ENCODE results near the gene RIOK3.
A peak's percentile ranks its signal among the peaks of the same experiment; 100 is the strongest.

The RIOK3 gene, protein sequence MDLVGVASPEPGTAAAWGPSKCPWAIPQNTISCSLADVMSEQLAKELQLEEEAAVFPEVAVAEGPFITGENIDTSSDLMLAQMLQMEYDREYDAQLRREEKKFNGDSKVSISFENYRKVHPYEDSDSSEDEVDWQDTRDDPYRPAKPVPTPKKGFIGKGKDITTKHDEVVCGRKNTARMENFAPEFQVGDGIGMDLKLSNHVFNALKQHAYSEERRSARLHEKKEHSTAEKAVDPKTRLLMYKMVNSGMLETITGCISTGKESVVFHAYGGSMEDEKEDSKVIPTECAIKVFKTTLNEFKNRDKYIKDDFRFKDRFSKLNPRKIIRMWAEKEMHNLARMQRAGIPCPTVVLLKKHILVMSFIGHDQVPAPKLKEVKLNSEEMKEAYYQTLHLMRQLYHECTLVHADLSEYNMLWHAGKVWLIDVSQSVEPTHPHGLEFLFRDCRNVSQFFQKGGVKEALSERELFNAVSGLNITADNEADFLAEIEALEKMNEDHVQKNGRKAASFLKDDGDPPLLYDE

DNA sequence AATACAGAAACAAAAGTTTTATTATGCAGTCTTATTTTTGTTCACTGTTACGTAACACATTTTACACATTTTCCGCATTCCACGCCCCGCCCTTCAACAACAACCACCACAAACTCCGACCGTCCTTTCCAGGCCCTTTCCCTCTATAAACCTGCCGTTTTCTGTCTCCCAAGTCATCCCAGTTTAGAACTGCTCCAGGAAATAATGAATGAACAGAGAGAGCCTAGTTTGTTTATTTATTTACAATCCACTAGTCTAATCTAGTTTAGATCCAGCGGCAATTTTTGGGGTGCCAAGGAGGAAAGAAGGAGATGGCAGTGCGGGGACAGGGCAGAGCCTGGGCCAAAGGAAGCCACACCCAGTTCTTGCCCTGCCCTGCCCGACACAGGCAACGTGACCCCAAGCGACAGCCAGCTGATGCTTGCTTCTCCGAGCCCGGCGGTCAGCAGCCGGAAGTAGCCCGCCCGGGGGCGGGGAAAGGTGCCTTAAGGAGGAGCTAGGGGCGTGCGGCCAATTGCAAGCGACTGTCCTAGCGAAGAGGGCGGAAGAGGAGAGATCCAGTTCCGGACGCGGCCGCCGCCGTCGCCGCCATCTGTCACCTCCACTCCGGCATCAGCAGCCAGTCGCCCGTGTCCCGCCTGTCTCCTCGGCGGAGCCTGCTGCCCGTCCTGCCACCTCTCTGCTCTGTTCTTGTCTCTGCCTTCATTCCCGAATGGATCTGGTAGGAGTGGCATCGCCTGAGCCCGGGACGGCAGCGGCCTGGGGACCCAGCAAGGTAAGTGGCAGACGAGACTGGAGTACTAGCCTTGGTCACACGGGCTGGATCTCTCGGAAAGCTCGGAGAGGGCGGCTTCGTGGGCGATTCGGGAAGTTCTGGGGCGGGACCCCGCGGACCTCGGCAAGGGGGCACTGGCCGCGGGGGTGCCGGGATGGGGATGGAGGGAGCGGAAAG is at the start of gene RIOK3:
Gene RIOK3, plus strand, starts transcription at position 560 of the 952 bp plus-strand sequence. Its CDS starts 153 bp downstream, at position 713.
- peak within 1 kb of the TSS; percentile 93 for H3K4me3 ChIP-seq (replicated peaks; ENCODE audit: low read depth, low read length)
- TF ChIP-seq, protein P1, sequence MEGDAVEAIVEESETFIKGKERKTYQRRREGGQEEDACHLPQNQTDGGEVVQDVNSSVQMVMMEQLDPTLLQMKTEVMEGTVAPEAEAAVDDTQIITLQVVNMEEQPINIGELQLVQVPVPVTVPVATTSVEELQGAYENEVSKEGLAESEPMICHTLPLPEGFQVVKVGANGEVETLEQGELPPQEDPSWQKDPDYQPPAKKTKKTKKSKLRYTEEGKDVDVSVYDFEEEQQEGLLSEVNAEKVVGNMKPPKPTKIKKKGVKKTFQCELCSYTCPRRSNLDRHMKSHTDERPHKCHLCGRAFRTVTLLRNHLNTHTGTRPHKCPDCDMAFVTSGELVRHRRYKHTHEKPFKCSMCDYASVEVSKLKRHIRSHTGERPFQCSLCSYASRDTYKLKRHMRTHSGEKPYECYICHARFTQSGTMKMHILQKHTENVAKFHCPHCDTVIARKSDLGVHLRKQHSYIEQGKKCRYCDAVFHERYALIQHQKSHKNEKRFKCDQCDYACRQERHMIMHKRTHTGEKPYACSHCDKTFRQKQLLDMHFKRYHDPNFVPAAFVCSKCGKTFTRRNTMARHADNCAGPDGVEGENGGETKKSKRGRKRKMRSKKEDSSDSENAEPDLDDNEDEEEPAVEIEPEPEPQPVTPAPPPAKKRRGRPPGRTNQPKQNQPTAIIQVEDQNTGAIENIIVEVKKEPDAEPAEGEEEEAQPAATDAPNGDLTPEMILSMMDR (IDR thresholded peaks at IDR 0.05; ENCODE audit: low read depth, low read length, missing control alignments) = no peak
- DNase-seq (ENCODE audit: extremely low read depth, low read depth) = peak; percentile 70

DNA sequence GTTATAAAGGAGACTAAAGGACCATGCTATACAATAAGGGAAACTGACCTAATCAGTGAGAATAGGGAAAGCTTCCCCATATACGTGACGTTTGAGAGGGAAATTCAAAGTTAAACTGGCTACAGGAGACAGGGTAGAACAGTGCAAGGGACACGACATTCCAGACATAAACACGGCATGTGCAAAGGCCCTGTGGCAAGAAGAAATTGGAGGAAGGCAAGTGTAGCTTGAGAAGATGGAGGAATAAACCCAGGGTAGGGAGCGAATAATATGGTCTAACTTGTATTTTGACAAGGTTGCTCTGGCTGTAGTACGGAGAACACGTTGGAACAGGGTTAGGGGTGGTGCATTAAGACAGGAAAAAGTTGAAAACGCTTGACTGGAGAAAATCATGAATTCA is 49.8 kb upstream of the RIOK3 start:
- no peak for DNase-seq (ENCODE audit: extremely low read depth, low read depth)
- TF ChIP-seq, protein P1 (IDR thresholded peaks at IDR 0.05; ENCODE audit: low read depth, low read length, missing control alignments) = no peak
- no peak overlapping the region for H3K4me3 ChIP-seq (replicated peaks; ENCODE audit: low read depth, low read length)

DNA sequence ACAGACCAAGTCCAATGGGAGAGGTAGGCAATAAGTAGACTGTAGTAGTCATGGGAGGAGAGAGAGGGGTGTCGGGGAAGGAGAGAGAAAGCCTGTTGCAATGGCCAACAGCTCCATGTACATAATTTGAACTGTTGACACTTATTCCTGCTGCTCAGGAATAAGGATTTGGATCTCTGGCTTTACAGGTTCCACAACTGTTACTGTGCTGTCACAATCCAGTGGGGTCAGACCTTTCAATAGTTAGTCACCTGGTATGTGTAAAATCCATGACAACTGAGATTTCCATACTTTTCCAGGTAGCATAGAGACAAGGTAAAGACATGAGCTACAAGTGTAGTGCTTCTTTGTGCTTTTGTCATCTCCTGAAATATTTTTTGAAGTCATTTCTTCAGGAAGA is 47.5 kb upstream of the RIOK3 start:
- no peak overlapping the region for H3K4me3 ChIP-seq (replicated peaks; ENCODE audit: low read depth, low read length)
- TF ChIP-seq, protein P1 (IDR thresholded peaks at IDR 0.05; ENCODE audit: low read depth, low read length, missing control alignments) = no peak
- DNase-seq (ENCODE audit: extremely low read depth, low read depth) = no peak

DNA sequence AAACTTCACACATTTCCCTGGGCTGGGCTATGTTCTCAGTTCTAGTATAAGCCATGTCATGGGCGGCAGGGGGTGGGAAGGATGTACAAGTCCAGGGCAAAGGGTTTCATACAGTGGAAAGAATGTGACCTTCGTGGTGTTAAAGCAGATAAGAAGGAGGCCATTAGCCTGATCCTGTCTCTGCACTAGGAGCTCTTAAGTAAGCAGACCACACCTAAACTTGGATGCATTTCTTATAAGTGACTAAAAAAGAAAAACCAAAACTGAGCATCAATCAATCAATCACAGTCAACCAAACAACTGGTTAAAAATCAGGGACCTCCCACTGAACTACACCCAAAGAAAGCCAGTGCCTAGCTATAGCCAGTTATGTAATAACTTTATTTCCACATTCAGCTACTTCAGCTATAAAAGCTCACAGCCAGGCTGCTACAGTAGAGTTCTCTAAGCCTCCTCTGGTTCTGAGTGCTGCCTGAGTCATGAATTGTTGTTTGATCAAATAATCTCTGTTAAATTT is 46.8 kb upstream of the RIOK3 start:
- DNase-seq (ENCODE audit: extremely low read depth, low read depth) = no peak
- no peak overlapping the region for H3K4me3 ChIP-seq (replicated peaks; ENCODE audit: low read depth, low read length)
- TF ChIP-seq, protein P1 (IDR thresholded peaks at IDR 0.05; ENCODE audit: low read depth, low read length, missing control alignments) = no peak

DNA sequence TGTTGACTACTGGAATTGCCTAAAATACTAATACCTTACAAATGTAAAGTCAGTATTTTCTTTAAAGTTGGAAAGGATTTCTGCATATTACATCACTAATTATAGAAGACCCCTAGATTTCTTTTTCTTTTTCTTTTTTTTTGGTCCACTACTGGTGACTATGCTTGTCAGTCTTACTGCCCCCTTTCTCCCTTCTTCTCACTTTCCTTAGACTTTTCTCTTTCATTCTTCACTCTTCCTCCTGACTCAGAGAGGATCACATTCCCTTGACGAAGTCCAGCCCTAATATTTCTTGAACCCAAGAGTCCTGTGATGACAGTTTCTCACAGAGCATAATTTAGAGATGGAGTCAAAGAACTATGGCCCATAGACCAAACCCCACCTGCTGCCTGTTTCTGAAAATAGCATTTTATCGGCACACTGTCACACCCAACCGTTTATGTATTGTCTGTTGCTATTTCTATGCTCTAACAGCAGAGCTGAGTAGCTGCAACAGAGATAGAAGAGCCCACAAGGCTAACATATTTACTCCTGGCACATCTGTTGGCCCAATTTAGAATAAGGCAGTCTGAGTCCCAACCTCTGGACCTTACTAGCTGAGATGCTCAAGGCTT is 40.6 kb upstream of the RIOK3 start:
- no peak for DNase-seq (ENCODE audit: extremely low read depth, low read depth)
- TF ChIP-seq, protein P1 (IDR thresholded peaks at IDR 0.05; ENCODE audit: low read depth, low read length, missing control alignments) = no peak
- H3K4me3 ChIP-seq (replicated peaks; ENCODE audit: low read depth, low read length) = no peak overlapping the region

DNA sequence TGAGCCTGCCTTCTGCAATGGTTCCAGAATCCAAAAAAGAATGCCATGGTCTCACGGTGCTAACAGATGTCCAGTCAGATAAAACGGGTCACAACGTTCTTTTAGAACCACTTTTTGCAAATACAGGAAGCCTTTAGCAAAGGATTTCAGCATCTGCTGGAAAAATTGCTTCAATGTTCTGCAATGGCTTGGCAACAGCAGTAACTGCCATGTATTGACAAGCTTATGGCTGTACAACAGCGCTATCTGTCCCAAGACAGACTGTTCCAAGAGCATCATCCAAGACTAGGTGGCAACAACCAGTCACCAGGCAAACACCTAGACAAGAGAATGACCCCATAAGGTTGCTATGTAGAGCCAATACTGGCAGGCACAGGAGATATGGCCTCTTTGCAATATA is 37.6 kb upstream of the RIOK3 start:
- TF ChIP-seq, protein P1 (IDR thresholded peaks at IDR 0.05; ENCODE audit: low read depth, low read length, missing control alignments) = no peak
- DNase-seq (ENCODE audit: extremely low read depth, low read depth) = no peak
- no peak overlapping the region for H3K4me3 ChIP-seq (replicated peaks; ENCODE audit: low read depth, low read length)

Data from HFF-Myc (cell line).